Measurements from ENCODE around the gene BMERB1. TPM values are rescaled to one million over a fixed set of nuclear protein-coding genes. Genes with fewer than 3 reads are reported as not detected.

The BMERB1 gene
- total and polyA plus RNA-seq, 10 donors: 5.6 to 36.5 (median 19.0) TPM

- no peak for DNase-seq
- intact Hi-C loops (cut with DNase I; ENCODE audit: low total_unique reads): no loop called here
- peak overlapping the region in 2 of 8 donors; percentile 63 to 77 for H3K27ac ChIP-seq
- H3K4me3 ChIP-seq: peak overlapping the region; percentile 58 to 91 (median 74)
- no peak for TF ChIP-seq POLR2A (IDR thresholded peaks at IDR 0.05)
- TF ChIP-seq, protein P1, sequence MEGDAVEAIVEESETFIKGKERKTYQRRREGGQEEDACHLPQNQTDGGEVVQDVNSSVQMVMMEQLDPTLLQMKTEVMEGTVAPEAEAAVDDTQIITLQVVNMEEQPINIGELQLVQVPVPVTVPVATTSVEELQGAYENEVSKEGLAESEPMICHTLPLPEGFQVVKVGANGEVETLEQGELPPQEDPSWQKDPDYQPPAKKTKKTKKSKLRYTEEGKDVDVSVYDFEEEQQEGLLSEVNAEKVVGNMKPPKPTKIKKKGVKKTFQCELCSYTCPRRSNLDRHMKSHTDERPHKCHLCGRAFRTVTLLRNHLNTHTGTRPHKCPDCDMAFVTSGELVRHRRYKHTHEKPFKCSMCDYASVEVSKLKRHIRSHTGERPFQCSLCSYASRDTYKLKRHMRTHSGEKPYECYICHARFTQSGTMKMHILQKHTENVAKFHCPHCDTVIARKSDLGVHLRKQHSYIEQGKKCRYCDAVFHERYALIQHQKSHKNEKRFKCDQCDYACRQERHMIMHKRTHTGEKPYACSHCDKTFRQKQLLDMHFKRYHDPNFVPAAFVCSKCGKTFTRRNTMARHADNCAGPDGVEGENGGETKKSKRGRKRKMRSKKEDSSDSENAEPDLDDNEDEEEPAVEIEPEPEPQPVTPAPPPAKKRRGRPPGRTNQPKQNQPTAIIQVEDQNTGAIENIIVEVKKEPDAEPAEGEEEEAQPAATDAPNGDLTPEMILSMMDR (IDR thresholded peaks at IDR 0.05 in 8 of 11, conservative IDR thresholded peaks at IDR 0.05 in 3 of 11): no peak
- no peak for TF ChIP-seq POLR2AphosphoS5 (IDR thresholded peaks at IDR 0.05)
- peaks cover 0 to 32% (median 12%) of the 10 kb centered on the region in 7 donors for H3K27me3 ChIP-seq (replicated peaks in 1 of 7)
- WGBS, 5 donors: 44 to 49% (median 46%) methylated on average over 12 of the region's 12 CpGs
- no peaks in the 10 kb centered on the region for H3K9me3 ChIP-seq
- H3K36me3 ChIP-seq: no peaks in the 10 kb centered on the region
- H3K4me1 ChIP-seq: peaks cover 0 to 23% (median 19%) of the 10 kb centered on the region in 6 donors
Measured at GRCh38 chr16:15434079-15434424, 336 bp upstream of the BMERB1 start.

- WGBS, 5 donors: 14 to 17% (median 16%) methylated on average over 21 to 22 of the region's 22 CpGs
- Histone ChIP-seq H3K27me3 (replicated peaks in 1 of 7) (peaks cover 0 to 32% (median 12%) of the 10 kb centered on the region in 7 donors), H3K36me3 (no peaks in the 10 kb centered on the region), H3K4me3 (peak overlapping the region; percentile 58 to 91 (median 74)), H3K27ac (peak overlapping the region in 6 of 8 donors; percentile 62 to 77 (median 63)), H3K4me1 (peaks cover 0 to 23% (median 19%) of the 10 kb centered on the region in 6 donors), H3K9me3 (no peaks in the 10 kb centered on the region)
- no peak for DNase-seq
- TF ChIP-seq POLR2AphosphoS5 (IDR thresholded peaks at IDR 0.05): no peak
- TF ChIP-seq, protein P1 (IDR thresholded peaks at IDR 0.05 in 8 of 11, conservative IDR thresholded peaks at IDR 0.05 in 3 of 11): no peak
- no peak for TF ChIP-seq POLR2A (IDR thresholded peaks at IDR 0.05)
- intact Hi-C loops (cut with DNase I; ENCODE audit: low total_unique reads): no loop called here
Measured at GRCh38 chr16:15435216-15435864, 952 bp downstream of the BMERB1 start.

DNA sequence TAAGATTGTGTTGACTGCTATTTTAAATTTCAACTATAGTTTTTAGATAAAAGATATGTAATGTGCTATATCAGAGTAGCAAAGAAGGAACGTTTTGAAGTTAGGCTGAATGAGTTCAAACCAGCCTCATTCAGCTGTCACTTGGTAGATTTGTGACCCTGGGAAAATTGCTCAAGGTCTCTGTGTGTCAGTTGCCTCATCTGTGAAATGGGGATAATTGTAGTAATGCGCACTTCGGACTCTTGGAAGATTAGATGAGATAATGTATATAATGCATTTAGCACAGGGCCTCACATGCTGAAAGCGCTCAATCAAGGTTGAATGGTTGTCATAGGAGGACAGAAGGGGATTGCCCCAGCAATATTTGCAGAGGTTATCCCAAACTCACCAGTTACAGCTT is 4.7 kb downstream of the BMERB1 start:
- H3K27ac ChIP-seq: no peak overlapping the region
- H3K27me3 ChIP-seq (replicated peaks in 1 of 7): peaks cover 0 to 23% (median 12%) of the 10 kb centered on the region in 7 donors
- intact Hi-C loops (cut with DNase I; ENCODE audit: low total_unique reads): no loop called here
- no peaks in the 10 kb centered on the region for H3K36me3 ChIP-seq
- DNase-seq: no peak
- WGBS, 5 donors: 82 to 90% (median 87%) methylated on average over 4 of the region's 4 CpGs
- no peaks in the 10 kb centered on the region for H3K9me3 ChIP-seq
- TF ChIP-seq, protein P1 (IDR thresholded peaks at IDR 0.05 in 8 of 11, conservative IDR thresholded peaks at IDR 0.05 in 3 of 11): no peak
- no peak for TF ChIP-seq POLR2AphosphoS5 (IDR thresholded peaks at IDR 0.05)
- TF ChIP-seq POLR2A (IDR thresholded peaks at IDR 0.05): no peak
- peaks cover 0 to 23% (median 17%) of the 10 kb centered on the region in 6 donors for H3K4me1 ChIP-seq
- no peak overlapping the region for H3K4me3 ChIP-seq

DNA sequence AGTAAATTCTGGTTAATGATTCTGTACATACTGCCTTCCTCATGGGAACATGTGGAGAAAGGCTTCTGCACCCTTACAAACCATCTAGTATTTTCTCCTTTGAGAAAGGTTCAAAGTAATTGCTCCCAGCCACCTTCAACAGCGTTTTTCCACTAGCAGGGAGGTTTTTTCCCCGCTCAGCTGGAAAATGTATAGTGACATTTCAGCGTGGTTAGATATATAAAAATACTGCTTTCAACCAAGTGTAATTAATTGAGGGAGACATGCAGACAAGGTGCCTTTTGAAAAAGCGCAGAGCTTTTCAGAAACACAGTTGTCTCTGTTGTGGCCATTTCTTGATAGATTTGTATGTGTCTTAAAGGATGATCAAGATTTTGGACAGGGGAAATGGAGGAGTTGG is 5.1 kb downstream of the BMERB1 start:
- Histone ChIP-seq H3K27ac (no peak overlapping the region), H3K4me3 (no peak overlapping the region), H3K27me3 (replicated peaks in 1 of 7) (peaks cover 0 to 18% (median 9%) of the 10 kb centered on the region in 7 donors), H3K9me3 (no peaks in the 10 kb centered on the region), H3K36me3 (no peaks in the 10 kb centered on the region), H3K4me1 (peaks cover 0 to 19% (median 14%) of the 10 kb centered on the region in 6 donors)
- DNase-seq: no peak
- intact Hi-C loops (cut with DNase I; ENCODE audit: low total_unique reads): no loop called here
- TF ChIP-seq POLR2A (IDR thresholded peaks at IDR 0.05) (no peak), POLR2AphosphoS5 (IDR thresholded peaks at IDR 0.05) (no peak)
- TF ChIP-seq, protein P1 (IDR thresholded peaks at IDR 0.05 in 8 of 11, conservative IDR thresholded peaks at IDR 0.05 in 3 of 11): no peak
- 79 to 89% (median 89%) methylated on average over 4 of the region's 4 CpGs for WGBS, 5 donors
